ENCODE measurements around the gene FEN1.
A peak's percentile ranks its signal among the peaks of the same experiment; 100 is the strongest.

Gene FEN1

DNA sequence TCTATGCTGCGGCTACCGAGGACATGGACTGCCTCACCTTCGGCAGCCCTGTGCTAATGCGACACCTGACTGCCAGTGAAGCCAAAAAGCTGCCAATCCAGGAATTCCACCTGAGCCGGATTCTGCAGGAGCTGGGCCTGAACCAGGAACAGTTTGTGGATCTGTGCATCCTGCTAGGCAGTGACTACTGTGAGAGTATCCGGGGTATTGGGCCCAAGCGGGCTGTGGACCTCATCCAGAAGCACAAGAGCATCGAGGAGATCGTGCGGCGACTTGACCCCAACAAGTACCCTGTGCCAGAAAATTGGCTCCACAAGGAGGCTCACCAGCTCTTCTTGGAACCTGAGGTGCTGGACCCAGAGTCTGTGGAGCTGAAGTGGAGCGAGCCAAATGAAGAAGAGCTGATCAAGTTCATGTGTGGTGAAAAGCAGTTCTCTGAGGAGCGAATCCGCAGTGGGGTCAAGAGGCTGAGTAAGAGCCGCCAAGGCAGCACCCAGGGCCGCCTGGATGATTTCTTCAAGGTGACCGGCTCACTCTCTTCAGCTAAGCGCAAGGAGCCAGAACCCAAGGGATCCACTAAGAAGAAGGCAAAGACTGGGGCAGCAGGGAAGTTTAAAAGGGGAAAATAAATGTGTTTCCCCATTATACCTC is 3.3 kb downstream of the FEN1 start:
- DNase-seq, result no peak

DNA sequence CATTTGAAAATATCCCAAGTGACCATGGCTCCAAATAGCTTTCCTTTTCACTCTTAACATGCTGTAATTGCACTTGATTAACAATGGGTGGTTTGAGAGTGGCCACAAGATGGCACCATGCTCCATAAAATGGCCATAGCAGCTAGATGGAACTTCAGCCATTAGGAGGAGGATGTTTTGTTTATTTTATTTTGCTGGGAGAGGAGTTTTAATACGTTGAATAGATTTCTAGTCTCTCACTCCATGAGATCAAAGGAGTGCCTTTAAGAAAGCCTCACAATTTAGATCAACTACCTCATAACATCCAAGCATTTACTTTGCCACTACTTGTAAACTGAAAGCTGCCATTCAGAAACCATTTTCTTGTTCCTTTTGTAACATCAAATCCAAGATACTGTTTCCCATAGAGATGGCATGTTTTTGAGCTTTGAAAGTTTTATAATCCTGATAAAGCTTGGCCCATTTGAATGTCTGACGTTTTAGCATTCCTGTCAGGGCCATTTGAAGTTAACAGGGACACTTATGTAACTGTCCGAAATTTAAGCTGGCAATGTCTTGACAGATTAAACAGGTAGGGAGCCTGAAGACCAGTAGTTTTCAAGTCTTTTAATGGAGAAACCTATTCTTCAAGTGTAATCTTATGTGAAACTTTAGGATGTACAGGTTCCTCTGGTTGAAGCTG is 4.7 kb downstream of the FEN1 start:
- peak; percentile 77 for DNase-seq

DNA sequence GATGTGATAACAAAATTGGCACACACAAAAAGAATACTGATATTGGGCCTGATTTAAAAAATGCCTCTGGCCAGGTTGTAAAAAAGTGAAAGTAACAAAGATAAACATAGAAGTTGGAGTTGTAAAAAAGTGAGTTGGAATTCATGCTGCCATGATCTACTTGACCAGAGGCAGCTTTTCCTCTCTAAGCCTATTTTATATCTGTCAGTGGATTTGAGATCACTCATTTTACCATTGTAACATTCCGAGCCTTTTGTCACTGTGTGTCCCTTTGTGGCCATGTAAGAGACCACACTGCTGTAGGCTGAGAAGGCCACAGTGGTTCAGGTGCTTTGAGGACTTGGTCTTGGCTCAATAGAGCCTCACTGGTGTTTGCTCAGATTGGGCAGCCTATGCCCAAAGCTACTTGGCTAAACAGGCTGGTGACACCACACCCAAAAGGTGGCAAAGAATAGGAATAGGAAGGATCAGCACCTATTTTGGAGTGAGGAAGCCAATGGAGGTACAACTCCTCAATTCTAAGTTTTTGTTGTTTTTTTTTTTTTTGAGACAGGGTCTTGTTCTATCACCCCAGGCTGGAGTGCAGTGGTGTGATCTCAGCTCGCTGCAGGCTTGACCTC is 7.1 kb downstream of the FEN1 start:
- DNase-seq, result peak; percentile 14

DNA sequence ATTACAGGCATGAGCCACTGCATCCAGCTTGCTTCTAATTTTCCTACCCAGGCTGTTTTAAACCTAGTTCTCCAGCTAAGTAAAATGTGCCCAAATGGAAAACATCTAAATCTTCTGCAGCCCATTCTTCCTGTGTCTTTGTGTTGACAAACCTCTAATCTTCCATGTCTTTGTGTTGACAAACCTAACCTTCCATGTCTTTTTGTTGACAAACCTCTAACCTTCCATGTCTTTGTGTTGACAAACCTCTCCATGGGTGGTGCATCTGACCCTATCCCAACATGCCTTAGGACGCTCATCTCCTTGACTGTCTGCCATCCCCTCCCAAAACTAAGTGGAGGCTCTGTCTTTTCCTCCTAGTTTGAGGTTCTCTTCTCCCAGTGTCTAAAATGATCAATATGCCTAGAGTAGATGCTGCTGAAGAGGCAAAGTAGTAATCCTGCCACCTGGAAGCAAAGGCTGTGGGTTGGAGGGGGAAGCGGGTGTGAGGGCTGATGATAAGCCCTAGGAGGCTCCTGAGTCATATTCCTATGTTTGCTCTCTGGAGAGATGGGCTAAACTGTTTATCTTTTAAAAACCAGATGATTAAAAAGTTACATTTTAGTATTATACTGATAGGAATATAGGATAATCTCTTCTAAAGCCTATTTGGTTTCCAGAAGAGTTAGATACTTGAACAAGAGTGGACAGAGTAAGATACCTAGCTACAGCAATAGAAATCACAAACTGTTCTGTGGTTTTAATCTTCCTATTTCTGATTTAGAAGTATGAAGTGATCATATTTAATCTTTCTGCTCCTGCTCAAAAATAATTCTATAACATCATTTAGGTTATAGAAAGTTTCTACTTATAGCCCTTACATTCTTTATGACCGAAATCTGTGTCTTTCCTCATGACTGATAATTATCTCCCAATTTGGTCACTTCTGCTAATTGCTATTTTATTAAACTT is 7.9 kb downstream of the FEN1 start:
- no peak for DNase-seq

- DNase-seq, result no peak
Measured at GRCh38 chr11:61802605-61803004, 9.9 kb downstream of the FEN1 start.

DNA sequence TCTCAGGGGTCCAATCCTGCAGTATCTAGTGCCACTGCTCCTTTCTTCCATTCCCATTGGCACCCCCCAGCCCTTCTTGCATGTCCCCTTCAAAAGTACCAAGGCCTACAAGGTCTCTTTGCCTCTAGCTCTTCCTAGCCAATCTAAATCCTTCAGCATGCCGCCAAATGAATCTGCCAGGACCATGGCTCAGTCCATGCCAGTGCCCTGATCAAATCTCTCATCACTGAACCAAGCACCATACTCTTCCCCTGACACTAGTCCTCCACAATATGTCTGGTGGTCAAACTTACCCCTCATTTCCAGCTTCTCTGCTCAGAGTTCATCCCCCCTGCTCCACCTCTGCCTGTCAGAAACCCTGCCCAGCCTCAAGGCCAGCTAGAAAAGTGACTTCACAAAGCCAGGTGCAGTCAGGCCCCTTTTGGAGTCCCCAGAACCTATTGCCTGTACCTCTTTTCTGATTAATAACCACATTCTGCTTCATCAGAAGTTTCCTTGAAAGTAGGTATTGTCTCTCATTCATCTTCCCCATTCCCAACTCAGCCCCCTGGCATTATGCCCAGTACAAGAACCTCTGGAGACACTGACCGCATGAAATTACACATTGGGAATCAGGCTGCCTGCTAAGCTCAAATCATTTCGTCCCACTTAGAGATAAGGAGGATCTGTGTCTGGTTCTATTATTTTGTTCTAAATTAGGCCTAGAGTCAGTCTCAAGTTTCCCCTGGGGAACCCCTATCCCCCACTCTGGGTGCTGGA is 11.4 kb downstream of the FEN1 start:
- no peak for DNase-seq

- no peak for DNase-seq
Measured at GRCh38 chr11:61805146-61805545, 12.4 kb downstream of the FEN1 start.

DNA sequence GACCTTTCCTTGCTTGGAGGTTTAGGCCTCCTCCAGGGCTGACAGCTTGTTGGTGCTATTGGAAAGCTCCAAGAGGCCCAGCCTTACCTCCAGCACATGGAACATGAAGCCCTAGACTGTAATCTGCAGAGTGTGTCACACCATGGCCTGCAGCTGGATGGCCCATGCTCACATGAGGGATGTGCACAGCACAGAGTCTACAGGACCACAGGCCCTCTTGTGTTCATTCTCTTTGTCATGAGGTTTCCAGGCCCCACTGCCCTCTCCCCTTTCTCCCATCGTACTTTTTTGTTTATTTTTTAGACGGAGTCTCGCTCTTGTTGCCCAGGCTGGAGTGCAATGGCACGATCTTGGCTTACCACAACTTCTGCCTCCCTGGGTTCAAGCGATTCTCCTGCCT is 14.1 kb downstream of the FEN1 start:
- DNase-seq, result no peak

DNA sequence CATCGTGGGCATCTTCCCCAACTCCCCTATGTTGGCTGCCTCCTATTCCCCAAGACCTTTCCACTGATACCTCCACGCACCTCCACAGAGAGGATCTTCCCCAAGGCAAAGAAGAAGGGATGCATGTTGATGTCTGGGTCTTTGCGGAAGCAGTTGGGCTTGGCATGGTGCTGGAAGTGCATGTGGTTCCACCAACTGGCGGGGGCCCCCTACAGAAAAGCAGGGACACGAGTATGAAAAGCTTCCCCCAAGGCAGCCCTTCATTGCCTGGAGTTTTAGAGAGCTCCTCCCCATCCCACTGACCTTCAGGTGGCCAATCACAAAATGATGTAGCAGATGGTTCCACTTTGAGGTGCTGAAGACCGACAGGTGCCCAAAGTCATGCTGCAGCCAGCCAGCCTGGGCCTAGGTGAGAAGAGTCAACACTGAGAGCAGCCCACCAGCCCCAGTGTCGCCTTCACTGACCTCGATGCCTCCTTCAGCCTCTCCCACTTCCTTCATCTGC is 18.0 kb downstream of the FEN1 start:
- no peak for DNase-seq

- DNase-seq, result no peak
Measured at GRCh38 chr11:61811831-61812230, 19.1 kb downstream of the FEN1 start.

DNA sequence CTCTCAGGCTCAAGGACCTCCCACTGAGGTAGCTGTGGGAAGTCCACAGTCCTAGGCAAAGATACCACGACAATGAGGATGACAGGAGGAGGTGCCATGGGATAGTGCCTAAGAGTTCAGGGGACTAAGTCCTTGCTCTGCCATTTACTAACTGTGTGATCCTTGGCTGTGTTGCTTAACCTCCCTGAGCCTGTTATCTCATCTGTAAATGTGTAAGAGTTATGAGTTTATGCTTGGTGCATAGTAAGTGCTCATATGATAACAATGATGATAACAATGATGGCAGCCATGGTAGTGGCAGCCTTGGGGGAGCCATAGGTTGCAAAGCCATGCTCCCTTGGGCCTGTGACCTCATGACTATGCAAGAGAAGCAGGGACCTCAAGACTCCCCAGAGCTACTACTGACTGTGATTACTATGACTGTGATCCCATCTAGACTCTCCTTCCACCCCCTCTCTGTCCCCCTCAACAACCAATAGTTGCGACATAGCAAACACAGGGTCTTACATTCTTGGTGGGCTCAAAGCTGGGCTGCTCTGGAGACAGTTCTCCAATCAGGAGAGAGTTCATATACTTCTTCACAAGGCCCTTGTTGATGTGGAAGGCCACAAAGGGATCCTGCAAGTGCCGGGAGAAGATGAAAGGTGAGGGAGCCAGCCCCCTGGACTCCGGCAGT is 20.2 kb downstream of the FEN1 start:
- no peak for DNase-seq

- DNase-seq, result peak; percentile 47
Measured at GRCh38 chr11:61814247-61814957, 21.7 kb downstream of the FEN1 start.

DNA sequence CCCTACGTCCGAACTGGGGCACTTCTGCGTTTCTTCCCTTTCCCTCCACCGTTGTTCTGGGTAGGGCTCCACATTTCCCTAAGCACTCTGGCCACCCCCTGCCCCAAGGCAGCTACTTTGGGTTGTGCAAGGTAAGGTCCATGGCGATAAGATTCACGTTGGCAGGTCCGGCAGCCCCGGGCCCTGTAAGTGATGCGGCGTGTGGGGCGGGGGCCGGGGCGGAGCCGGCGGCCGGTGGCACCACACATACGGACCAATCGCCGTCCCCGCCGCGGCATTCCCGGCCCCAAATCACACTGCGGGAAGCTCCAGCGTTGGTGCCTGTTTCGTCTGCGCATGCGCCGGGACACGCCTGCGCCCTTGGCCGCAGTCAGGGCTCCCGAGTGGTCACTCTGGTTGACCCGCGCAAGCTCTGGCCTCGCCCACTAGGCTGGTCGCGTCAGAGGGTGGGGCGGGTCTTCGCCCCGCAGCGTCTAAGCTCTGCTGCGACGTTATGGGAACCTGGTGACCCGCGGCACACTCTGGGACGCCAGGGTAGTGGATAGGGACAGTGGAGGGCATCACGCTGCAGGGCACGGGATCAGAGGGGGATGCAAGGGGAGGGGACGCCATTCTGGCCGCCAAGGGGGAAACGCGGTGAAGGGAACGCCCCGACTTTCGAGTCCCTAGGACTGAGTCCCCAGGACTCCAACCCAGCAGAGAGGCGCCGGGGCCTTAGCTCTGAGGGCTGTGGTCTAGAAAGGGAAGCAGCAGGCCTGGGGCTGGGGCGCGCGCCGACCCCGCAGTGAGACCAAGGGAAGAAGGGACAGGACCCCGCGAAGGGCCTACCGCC is 22.5 kb downstream of the FEN1 start:
- DNase-seq, result peak; percentile 91

DNA sequence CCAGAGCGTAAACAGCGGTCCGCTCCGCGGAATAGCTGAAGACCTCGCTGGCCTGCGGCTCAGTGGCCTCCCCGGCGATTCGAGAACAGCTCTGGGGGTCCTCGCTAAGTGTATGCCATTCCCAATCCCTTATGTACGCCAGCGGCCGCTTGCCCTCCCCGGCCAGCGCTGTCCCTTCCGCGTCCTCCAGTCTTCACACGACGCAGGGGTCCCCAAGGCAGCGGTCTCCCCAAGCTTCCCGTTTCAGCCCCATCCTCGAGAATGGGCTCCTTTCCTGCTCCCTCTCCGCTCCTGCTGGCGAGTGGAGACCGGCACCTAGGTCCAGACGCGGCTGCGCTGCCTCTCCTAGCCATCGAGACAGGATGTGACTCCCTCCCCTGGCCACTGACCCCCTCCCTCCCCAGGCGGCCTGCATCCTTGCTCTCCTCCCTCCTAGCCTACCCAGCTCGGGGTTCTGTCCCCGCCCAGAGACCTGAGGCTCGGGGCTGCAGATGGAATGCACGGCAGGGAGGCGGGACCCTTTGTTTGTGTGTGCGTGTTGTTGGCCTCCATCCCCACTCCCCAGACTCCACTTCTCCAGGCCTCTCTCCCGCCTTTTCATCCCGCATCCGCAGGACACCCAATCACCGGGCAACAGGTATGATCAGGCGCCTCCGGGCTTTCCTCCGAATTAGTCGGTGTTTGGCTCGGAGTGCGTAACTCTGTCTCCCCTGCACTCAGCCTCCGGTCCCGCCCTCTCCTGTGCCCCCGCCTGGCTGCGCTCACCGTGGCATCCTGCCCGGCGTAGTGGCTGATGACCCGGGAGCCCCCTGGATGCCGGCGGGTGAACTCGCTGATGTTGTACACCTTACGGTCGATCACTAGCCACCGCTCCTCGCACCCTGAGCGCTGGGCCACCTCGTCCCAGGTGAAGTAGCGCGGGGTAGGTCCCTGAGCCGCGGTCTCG is 23.4 kb downstream of the FEN1 start:
- DNase-seq, result peak; percentile 69

DNA sequence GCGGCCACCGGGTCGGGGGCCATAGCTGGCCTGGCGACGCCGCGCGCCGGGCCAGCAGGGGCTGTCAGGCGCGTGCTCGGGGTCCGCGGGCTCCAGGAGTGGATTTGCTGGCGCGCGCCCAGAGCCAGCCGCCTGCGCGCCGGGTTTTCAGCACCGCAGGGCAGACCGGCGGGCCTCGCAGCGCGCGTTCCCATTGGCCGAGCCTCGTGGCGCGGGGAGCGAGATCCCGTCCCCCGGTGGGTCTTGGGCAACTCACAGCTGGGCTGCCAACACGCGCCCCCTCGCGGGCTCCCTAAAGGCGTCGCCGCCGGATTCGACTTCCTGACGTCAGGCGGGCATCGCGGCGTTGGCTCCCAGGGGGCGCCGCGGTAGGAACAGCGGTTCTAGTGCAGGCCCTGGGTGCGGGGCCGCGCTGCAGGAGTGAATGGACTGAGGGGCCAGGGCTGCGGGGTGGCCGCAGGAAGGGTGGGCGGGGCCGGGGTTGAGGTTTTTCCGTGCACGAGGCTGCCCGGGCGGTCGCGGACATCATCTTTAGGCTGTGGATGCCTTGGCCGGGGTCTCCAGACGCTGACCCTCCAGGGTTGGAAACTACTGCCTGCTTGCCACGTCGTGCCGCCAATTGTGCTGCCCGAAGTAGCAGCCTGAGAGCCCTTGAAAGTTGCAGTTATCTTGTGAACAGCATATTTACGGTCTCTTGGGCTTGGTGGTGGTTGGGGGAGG is 24.2 kb downstream of the FEN1 start, which contains the start of gene FADS1:
FADS1 (minus strand) TSS at position 268 of the 720 bp plus-strand sequence; CDS start at position 194, 74 bp downstream.
- DNase-seq, result peak; percentile 98

- DNase-seq, result peak; percentile 18
Measured at GRCh38 chr11:61817471-61818202, 24.9 kb downstream of the FEN1 start.

DNA sequence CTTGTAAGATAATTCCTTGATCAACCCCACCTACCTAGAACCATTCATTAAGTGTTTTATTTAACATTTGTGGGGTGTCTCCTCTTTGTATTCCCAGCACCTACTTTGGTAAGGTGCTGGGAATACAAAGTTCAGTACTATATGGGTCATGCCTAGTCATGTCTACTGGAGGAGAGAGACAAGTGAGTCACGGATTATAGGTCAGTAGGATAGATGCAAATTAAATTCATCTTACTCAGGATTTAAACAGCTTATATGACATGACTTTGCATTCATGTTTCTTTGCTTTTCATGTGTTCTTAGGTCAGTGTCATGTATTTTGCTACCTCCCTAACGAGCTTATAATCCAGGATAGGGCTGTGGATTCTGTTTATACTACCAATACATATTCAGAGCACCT is 27.5 kb downstream of the FEN1 start:
- peak; percentile 51 for DNase-seq

Measured in NCI-H82 (cell line).